GM10266 (cell line): Measurements from ENCODE around the gene SOX5.

Source experiments
- DNase-seq: peaks from one replicate; pipeline ENCODE4 v3.0.0; 2012; ENCODE audit errors: extremely low spot score
- TF ChIP-seq, protein P1 (sequence below): IDR thresholded peaks from 2 replicates; pipeline ENCODE4 v1.5.1; 2012; ENCODE audit warnings: mild to moderate bottlenecking, low read depth; ENCODE audit not compliant: control insufficient read depth, insufficient read depth; ENCODE audit errors: missing control alignments

Gene SOX5

DNA sequence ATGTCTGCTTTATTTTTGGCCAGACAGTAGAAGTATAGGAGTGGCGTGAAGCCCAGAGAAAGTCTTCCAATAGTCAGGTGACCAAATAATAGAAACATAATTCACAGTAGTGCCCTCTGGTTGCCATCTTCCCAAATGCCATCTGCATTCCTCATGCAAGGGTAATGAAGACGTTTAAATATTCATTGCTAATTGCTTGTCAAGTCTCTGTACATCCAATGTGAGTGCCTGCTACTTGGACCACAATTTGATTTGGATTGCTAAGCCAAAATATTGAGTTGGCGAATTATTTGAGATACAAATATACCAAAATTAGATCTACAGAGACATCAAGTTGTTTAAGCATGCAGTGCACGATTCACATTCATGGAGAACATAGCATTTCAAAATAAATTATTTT is 402.7 kb downstream of the SOX5 start:
- no peak for DNase-seq
- TF ChIP-seq, protein P1, sequence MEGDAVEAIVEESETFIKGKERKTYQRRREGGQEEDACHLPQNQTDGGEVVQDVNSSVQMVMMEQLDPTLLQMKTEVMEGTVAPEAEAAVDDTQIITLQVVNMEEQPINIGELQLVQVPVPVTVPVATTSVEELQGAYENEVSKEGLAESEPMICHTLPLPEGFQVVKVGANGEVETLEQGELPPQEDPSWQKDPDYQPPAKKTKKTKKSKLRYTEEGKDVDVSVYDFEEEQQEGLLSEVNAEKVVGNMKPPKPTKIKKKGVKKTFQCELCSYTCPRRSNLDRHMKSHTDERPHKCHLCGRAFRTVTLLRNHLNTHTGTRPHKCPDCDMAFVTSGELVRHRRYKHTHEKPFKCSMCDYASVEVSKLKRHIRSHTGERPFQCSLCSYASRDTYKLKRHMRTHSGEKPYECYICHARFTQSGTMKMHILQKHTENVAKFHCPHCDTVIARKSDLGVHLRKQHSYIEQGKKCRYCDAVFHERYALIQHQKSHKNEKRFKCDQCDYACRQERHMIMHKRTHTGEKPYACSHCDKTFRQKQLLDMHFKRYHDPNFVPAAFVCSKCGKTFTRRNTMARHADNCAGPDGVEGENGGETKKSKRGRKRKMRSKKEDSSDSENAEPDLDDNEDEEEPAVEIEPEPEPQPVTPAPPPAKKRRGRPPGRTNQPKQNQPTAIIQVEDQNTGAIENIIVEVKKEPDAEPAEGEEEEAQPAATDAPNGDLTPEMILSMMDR = no peak

- DNase-seq = no peak
- TF ChIP-seq, protein P1 = no peak
Observed at GRCh38 chr12:23543767-23544166, 405.7 kb downstream of the SOX5 start.

GRCh38 chr12:23542187-23542586 is 407.3 kb downstream of the SOX5 start:
- TF ChIP-seq, protein P1 = no peak
- no peak for DNase-seq

GRCh38 chr12:23540572-23540971 is 408.9 kb downstream of the SOX5 start:
- TF ChIP-seq, protein P1 = no peak

DNA sequence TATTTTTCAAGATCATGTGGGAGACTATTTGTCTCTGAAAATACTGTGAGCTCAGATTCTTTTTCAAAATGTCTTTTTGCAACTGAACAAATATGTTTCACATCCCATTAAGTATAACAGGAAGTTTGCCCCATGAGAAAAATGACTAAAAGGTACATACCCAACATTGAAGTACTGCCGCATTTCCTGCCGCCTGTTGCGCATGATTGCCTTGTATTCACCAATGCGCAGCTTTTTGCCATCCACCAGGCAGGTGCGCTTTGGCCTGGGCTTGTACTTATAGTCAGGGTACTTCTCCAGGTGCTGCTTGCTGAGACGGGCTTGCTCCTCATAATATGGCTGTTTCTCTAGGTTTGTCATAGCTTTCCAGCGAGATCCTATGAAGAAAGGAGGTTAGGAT is 413.2 kb downstream of the SOX5 start:
- TF ChIP-seq, protein P1 = no peak
- DNase-seq = no peak

More at GRCh38 chr12:23540572-23540971, 408.9 kb downstream of the SOX5 start:
- no peak for DNase-seq

DNA sequence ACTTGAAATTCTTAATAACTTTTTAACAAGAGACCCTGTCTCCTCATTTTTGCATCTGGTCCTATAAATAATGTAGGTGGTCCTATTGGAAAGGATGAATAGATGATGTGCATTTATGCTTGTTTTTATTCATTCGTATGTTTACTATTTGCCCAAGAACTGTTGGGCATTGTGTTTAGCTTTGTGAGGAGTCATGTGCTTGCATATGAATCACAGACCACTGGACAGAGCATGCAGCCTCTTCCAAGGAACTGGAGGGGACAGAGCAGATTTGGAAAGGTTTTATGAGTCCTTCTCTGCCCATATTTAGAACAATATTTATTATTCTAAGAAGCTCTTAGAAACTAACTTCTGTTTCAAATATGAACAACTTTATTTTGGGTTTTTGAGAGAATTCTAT is 414.0 kb downstream of the SOX5 start:
- no peak for DNase-seq
- TF ChIP-seq, protein P1 = no peak

DNA sequence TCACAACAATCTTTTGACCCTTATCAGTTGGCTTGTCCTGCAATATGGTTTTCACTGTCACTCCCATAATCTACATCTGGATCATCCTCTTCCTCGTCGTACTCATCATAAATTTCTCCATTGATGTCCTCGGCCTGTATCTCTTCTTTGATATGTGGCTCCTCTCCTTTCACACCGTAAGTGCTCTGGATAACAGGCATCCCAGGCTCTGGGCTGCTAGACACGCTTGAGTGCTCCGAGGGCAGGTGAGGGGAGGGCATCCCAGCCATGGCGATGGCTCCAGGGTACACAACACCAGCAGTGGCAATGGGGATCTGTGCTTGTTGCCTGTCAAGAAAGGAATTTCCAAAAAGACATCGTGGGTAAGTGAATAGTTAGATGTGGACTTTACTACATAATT is 415.3 kb downstream of the SOX5 start:
- DNase-seq = no peak
- TF ChIP-seq, protein P1 = no peak
